Fibroblast of skin of left quadriceps (primary cell): ENCODE measurements around the gene SPATA6L.
"Not testable (repeated sequence)": the region's sequence is repeated elsewhere in the genome, so short reads cannot be mapped to it uniquely, and the experiment has no call there.

Source experiments
- DNase-seq, 2 experiments: peaks; one replicate each; pipeline ENCODE4 v3.0.0-alpha.2; 2013; ENCODE audit warnings: low read depth in 2 of 2

The SPATA6L gene

GRCh38 chr9:4638968-4639367, 27.3 kb downstream of the SPATA6L start:
- no peak for DNase-seq

GRCh38 chr9:4630836-4631235, 35.4 kb downstream of the SPATA6L start:
- DNase-seq: peak; percentile 11 to 15

- DNase-seq: no peak
These were observed 44.3 kb downstream of the SPATA6L start for GRCh38 chr9:4622016-4622415.

GRCh38 chr9:4620881-4621555, 45.3 kb downstream of the SPATA6L start:
- DNase-seq: no peak

GRCh38 chr9:4620057-4620765, 46.1 kb downstream of the SPATA6L start:
- DNase-seq: no peak

GRCh38 chr9:4618700-4619099, 47.6 kb downstream of the SPATA6L start:
- no peak for DNase-seq

- no peak for DNase-seq
These were observed 48.5 kb downstream of the SPATA6L start for GRCh38 chr9:4617752-4618151.

- no peak for DNase-seq
These were observed 50.5 kb downstream of the SPATA6L start for GRCh38 chr9:4615778-4616177.

- peak; percentile 13 to 22 for DNase-seq
These were observed 51.0 kb downstream of the SPATA6L start for GRCh38 chr9:4615251-4615650.

GRCh38 chr9:4614627-4615026, 51.7 kb downstream of the SPATA6L start:
- no peak for DNase-seq

- not testable (repeated sequence) for DNase-seq
These were observed 60.2 kb downstream of the SPATA6L start for GRCh38 chr9:4606033-4606432.

- DNase-seq: peak; percentile 24 to 29
These were observed 61.6 kb downstream of the SPATA6L start for GRCh38 chr9:4604678-4605095.

- DNase-seq: no peak
These were observed 62.5 kb downstream of the SPATA6L start for GRCh38 chr9:4603830-4604229.

GRCh38 chr9:4600368-4600767, 65.9 kb downstream of the SPATA6L start:
- no peak for DNase-seq

GRCh38 chr9:4596165-4596922, 69.9 kb downstream of the SPATA6L start:
- no peak for DNase-seq

GRCh38 chr9:4594994-4595393, 71.3 kb downstream of the SPATA6L start:
- DNase-seq: no peak

- no peak for DNase-seq
These were observed 71.7 kb downstream of the SPATA6L start for GRCh38 chr9:4594545-4594944.

GRCh38 chr9:4592886-4593285, 73.4 kb downstream of the SPATA6L start:
- DNase-seq: no peak

- DNase-seq: no peak
These were observed 74.0 kb downstream of the SPATA6L start for GRCh38 chr9:4592295-4592694.

GRCh38 chr9:4591123-4591500, 75.2 kb downstream of the SPATA6L start:
- DNase-seq: no peak

- DNase-seq: no peak
These were observed 75.7 kb downstream of the SPATA6L start for GRCh38 chr9:4590430-4591122.

GRCh38 chr9:4588721-4589120, 77.6 kb downstream of the SPATA6L start:
- no peak for DNase-seq
